Omental fat pad (tissue), 4 donors: ENCODE measurements around the gene CFAP54. TPM values are rescaled to one million over a fixed set of nuclear protein-coding genes. Genes with fewer than 3 reads are reported as not detected.

ENCODE experiments used
- ATAC-seq: fragments of 150-250 bp; one replicate; pipeline ENCODE4 v1.9.1; 2016; ENCODE audit warnings: mild to moderate bottlenecking, moderate library complexity; ENCODE audit not compliant: low FRiP score
- DNase-seq: peaks from one replicate; pipeline ENCODE4 v3.0.0-alpha.2; 2019; ENCODE audit warnings: low spot score
- total RNA-seq, 4 donors: library from RNA; depleted of rRNA; stranded (reverse); fragments of >200 nt; gene quantifications; one replicate each; pipeline ENCODE4 v1.1.0, GENCODE V29; 2016
- TF ChIP-seq, protein P1 (sequence below), 3 donors: fragments of 450-650 bp; IDR thresholded peaks; one replicate each; pipeline ENCODE4 v1.5.1; 2016 to 2017; ENCODE audit warnings: antibody characterized with exemption in 3 of 3, mild to moderate bottlenecking in 3 of 3, moderate library complexity in 2 of 3

The CFAP54 gene
- total RNA-seq, 4 donors from 2014 or later, result 0.60 to 2.2 (median 1.0) TPM

DNA sequence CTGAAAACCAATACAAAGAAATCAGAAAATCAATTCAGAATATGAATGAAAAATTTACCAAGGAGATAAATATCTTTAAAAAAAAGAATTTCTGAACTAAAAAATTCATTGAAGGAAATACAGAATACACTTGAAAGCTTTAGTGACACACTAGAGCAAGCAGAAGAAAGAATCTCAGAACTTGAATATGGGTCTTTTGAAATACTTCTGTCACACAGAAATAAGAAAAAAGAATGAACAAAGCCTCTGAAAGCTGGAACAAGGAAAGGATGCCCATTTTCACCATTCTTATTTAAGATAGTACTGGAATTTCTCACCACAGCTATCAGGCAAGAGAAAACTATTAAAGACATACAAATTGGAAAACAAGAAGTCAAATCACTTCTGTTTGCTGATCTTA, 314.6 kb downstream of the CFAP54 start:
- ATAC-seq (no peak), DNase-seq (no peak)
- TF ChIP-seq, protein P1, sequence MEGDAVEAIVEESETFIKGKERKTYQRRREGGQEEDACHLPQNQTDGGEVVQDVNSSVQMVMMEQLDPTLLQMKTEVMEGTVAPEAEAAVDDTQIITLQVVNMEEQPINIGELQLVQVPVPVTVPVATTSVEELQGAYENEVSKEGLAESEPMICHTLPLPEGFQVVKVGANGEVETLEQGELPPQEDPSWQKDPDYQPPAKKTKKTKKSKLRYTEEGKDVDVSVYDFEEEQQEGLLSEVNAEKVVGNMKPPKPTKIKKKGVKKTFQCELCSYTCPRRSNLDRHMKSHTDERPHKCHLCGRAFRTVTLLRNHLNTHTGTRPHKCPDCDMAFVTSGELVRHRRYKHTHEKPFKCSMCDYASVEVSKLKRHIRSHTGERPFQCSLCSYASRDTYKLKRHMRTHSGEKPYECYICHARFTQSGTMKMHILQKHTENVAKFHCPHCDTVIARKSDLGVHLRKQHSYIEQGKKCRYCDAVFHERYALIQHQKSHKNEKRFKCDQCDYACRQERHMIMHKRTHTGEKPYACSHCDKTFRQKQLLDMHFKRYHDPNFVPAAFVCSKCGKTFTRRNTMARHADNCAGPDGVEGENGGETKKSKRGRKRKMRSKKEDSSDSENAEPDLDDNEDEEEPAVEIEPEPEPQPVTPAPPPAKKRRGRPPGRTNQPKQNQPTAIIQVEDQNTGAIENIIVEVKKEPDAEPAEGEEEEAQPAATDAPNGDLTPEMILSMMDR (IDR thresholded peaks at IDR 0.05), result no peak

- DNase-seq (no peak), ATAC-seq (no peak)
- TF ChIP-seq, protein P1 (IDR thresholded peaks at IDR 0.05), result no peak
Observed at GRCh38 chr12:96806272-96806671, 316.9 kb downstream of the CFAP54 start.

DNA sequence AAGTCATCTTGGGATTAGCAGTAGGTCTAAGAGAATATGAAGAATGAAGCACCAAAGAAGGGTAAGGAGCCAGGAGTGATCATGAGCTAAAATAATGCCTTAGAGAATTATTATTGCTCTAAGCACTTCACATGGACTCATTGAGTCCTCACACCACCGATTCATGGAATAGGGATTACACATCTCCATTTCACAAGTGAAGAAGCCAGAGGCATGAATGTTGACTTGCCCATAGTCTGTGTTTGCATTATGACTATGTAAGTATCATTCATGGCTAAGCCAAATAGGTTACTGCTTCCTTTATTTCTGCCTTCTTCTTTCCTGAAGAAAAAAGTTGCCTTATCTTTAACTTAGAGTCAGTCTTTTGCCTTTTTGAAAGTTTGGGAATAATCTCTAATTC, 318.4 kb downstream of the CFAP54 start:
- TF ChIP-seq, protein P1 (IDR thresholded peaks at IDR 0.05), result no peak
- no peak for DNase-seq
- no peak for ATAC-seq

DNA sequence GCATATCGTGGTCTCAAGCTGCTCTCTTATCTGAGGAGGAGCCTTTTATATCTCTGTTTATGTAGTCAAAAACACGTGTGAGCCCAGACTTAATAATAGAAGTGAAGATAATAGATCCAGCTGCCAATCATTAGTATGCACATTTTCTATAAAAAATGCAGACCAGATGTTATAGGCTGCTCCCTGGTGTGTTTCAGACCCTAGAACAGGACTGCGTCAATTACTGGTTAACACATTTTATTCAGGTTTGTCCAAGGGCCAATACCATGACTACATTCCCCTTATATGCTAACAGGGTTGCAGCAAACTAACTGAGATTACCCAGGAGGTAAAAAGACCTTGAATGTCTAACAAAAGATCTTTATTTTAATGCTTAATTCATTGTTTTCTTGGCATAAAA, 319.2 kb downstream of the CFAP54 start:
- ATAC-seq (no peak), DNase-seq (no peak)
- TF ChIP-seq, protein P1 (IDR thresholded peaks at IDR 0.05), result no peak

- DNase-seq, result no peak
Observed at GRCh38 chr12:96809522-96809921, 320.1 kb downstream of the CFAP54 start.

GRCh38 chr12:96810057-96810456, 320.7 kb downstream of the CFAP54 start:
- ATAC-seq (no peak), DNase-seq (no peak)
- TF ChIP-seq, protein P1 (IDR thresholded peaks at IDR 0.05), result no peak

More at GRCh38 chr12:96809522-96809921, 320.1 kb downstream of the CFAP54 start:
- ATAC-seq, result no peak
- TF ChIP-seq, protein P1 (IDR thresholded peaks at IDR 0.05), result no peak

DNA sequence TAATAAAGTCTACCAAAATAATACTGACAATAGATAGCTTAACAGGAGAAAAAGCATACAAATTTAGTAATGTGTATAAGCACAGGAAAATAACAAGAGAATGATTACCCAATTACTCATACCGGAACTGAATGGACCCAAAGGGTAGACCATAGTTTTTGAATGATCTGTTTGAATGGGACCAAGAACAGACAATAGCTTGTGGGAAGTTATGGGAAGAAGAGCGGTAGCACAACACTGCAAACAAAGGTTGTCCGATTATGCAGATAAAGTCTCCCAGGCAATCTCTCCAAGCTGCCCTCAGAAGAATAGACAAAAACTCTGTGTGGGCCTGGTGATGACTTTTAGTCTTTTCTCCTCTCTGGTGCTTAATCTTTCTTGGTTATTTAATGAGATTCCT, 321.1 kb downstream of the CFAP54 start:
- DNase-seq (no peak), ATAC-seq (no peak)
- TF ChIP-seq, protein P1 (IDR thresholded peaks at IDR 0.05), result no peak
